IPS-15b (cell line): ENCODE data around the gene HLA-DQA1.
"Not testable (repeated sequence)": the region's sequence is repeated elsewhere in the genome, so short reads cannot be mapped to it uniquely, and the experiment has no call there.

Experiments used
- H3K27me3 ChIP-seq: one replicate; pipeline ENCODE4 v1.6.1; 2013; ENCODE audit warnings: low read length; ENCODE audit not compliant: control insufficient read depth, insufficient read depth
- H3K36me3 ChIP-seq: one replicate; pipeline ENCODE4 v1.6.1; 2013; ENCODE audit warnings: low read length; ENCODE audit not compliant: control insufficient read depth, insufficient read depth
- H3K4me1 ChIP-seq: one replicate; pipeline ENCODE4 v1.6.1; 2013; ENCODE audit warnings: mild to moderate bottlenecking, low read length; ENCODE audit not compliant: control insufficient read depth, insufficient read depth
- H3K4me3 ChIP-seq: one replicate; pipeline ENCODE4 v1.5.1; 2013; ENCODE audit warnings: low read depth, low read length
- H3K9ac ChIP-seq: one replicate; pipeline ENCODE4 v1.6.1; 2013; ENCODE audit warnings: low read depth, mild to moderate bottlenecking, low read length
- H3K9me3 ChIP-seq: one replicate; pipeline ENCODE4 v1.6.1; 2013; ENCODE audit warnings: mild to moderate bottlenecking, low read length; ENCODE audit not compliant: control insufficient read depth, insufficient read depth

The HLA-DQA1 gene

GRCh38 chr6:32624565-32624964 lies 12.6 kb upstream of the HLA-DQA1 start:
- H3K9ac ChIP-seq, result no peak overlapping the region
- H3K27me3 ChIP-seq, result no peaks in the 10 kb centered on the region
- H3K4me1 ChIP-seq, result peaks cover 3% of the 10 kb centered on the region
- H3K4me3 ChIP-seq, result no peak overlapping the region
- no peaks in the 10 kb centered on the region for H3K9me3 ChIP-seq
- H3K36me3 ChIP-seq, result no peaks in the 10 kb centered on the region

GRCh38 chr6:32625137-32625536 lies 12.1 kb upstream of the HLA-DQA1 start:
- Histone ChIP-seq H3K9ac (no peak overlapping the region), H3K27me3 (no peaks in the 10 kb centered on the region), H3K36me3 (no peaks in the 10 kb centered on the region), H3K9me3 (no peaks in the 10 kb centered on the region), H3K4me1 (peaks cover 3% of the 10 kb centered on the region), H3K4me3 (no peak overlapping the region)

DNA sequence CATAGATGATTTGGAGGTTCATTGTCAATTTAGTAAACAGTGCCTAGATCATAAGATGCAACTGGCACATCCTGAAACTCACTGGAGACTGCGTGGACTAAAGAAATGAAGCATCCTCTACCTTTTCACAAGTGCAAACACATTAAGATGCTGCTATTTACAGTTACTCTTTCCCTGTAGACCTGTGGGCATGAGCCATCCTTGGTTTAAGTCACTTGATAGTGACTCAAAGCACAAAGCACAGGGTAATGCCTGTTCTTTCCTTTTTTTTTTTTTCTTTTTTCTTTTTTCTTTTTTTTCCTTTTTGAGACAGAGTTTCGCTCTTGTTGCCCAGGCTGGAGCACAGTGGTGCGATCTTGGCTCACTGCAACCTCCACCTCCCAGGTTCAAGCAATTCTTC lies 10.0 kb upstream of the HLA-DQA1 start:
- Histone ChIP-seq H3K9me3 (no peaks in the 10 kb centered on the region), H3K4me3 (no peak overlapping the region), H3K4me1 (peaks cover under 1% of the 10 kb centered on the region), H3K27me3 (no peaks in the 10 kb centered on the region), H3K9ac (no peak overlapping the region), H3K36me3 (no peaks in the 10 kb centered on the region)

GRCh38 chr6:32627831-32628230 lies 9.4 kb upstream of the HLA-DQA1 start:
- no peaks in the 10 kb centered on the region for H3K4me1 ChIP-seq
- no peaks in the 10 kb centered on the region for H3K9me3 ChIP-seq
- H3K36me3 ChIP-seq, result no peaks in the 10 kb centered on the region
- no peak overlapping the region for H3K4me3 ChIP-seq
- H3K9ac ChIP-seq, result no peak overlapping the region
- H3K27me3 ChIP-seq, result no peaks in the 10 kb centered on the region

- not testable (repeated sequence) for H3K36me3 ChIP-seq, H3K9ac ChIP-seq, H3K4me1 ChIP-seq, H3K9me3 ChIP-seq, H3K27me3 ChIP-seq, H3K4me3 ChIP-seq
Measured at GRCh38 chr6:32629793-32630192, 7.4 kb upstream of the HLA-DQA1 start.

GRCh38 chr6:32635526-32636123 lies 1.6 kb upstream of the HLA-DQA1 start:
- H3K9me3 ChIP-seq, result no peaks in the 10 kb centered on the region
- H3K36me3 ChIP-seq, result no peaks in the 10 kb centered on the region
- H3K9ac ChIP-seq, result no peak overlapping the region
- no peaks in the 10 kb centered on the region for H3K27me3 ChIP-seq
- no peak overlapping the region for H3K4me3 ChIP-seq
- H3K4me1 ChIP-seq, result peaks cover 2% of the 10 kb centered on the region

DNA sequence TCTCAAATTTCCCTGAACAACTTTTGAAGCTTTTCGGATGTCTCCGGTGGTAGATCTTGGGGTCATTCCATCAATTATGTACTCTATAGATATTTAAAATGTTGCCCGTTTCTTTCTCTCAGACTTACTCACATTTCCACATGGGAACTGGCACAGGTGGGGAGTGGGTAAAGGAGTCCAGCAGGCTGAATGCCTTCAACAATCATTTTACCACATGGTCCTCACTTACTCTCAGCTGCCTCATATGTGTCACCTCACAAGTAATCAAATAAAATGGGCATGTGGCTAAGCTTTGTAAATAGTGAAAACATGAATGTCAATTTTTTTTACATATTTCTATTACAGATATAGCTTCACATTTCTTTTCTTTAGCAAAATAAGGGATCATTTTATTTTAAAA lies 677 bp downstream of the HLA-DQA1 start:
- Histone ChIP-seq H3K9ac (no peak overlapping the region), H3K9me3 (no peaks in the 10 kb centered on the region), H3K4me1 (peaks cover 2% of the 10 kb centered on the region), H3K36me3 (no peaks in the 10 kb centered on the region), H3K4me3 (no peak overlapping the region), H3K27me3 (no peaks in the 10 kb centered on the region)

GRCh38 chr6:32638532-32639219 lies 1.5 kb downstream of the HLA-DQA1 start:
- Histone ChIP-seq H3K9me3 (no peaks in the 10 kb centered on the region), H3K4me3 (no peak overlapping the region), H3K9ac (no peak overlapping the region), H3K27me3 (no peaks in the 10 kb centered on the region), H3K36me3 (no peaks in the 10 kb centered on the region), H3K4me1 (peaks cover 2% of the 10 kb centered on the region)

DNA sequence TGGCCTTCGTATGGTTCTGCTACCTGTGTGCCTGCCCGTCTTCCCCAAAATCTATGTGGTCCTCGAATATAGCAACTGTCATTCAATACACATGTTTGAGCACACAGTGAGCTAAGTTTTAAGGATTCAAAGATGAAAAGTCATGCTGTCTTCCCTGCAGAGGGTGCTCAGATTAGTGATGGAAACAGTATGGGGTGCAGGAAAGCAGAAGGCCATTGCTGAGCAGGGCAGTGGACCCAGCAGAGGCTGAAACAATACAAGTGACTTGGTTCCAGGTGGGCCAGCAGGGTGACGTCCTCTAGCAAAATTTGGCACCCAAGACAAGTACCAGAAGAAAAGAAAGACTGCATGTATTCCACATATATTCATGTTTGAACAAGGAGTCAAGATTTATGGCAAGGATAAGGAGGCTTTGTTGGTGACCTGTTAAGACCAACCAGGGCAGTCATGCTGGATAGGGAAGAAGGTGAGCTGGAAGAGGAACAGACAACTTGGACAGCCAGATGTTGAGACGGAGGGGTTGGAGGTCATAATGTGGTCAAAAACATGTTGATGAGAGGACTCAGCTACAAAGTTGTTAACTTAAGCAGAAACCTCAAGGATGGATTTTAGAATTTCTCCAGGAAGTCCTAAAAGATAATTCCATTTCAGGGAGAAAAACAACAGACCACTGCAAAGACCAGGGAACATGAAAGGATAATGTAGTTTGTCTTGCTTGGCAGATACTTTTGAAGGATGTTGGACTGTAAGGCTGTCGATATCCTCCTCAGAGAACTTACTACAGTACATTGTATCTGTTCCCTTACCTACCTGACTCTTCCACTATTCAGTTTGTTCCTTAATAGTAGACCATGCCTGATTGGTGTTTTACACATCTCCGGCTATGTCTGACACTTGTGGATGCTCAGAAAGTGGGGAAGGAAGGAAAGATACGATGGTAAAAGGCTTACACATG lies 2.5 kb downstream of the HLA-DQA1 start:
- Histone ChIP-seq H3K9ac (no peak overlapping the region), H3K4me3 (no peak overlapping the region), H3K27me3 (no peaks in the 10 kb centered on the region), H3K9me3 (no peaks in the 10 kb centered on the region), H3K36me3 (no peaks in the 10 kb centered on the region), H3K4me1 (peaks cover 2% of the 10 kb centered on the region)

GRCh38 chr6:32641122-32641521 lies 3.9 kb downstream of the HLA-DQA1 start:
- Histone ChIP-seq H3K36me3 (no peaks in the 10 kb centered on the region), H3K4me3 (no peak overlapping the region)

GRCh38 chr6:32641785-32642719 lies 4.8 kb downstream of the HLA-DQA1 start:
- not testable (repeated sequence) for H3K27me3 ChIP-seq, H3K9me3 ChIP-seq, H3K4me1 ChIP-seq, H3K4me3 ChIP-seq, H3K36me3 ChIP-seq, H3K9ac ChIP-seq

More at GRCh38 chr6:32641122-32641521, 3.9 kb downstream of the HLA-DQA1 start:
- Histone ChIP-seq H3K4me1 (peaks cover 2% of the 10 kb centered on the region), H3K9ac (no peak overlapping the region), H3K27me3 (no peaks in the 10 kb centered on the region), H3K9me3 (no peaks in the 10 kb centered on the region)
